NCI-H1105 (cell line): ENCODE results near the gene SPTLC3.

Experiments
- DNase-seq: peaks from one replicate; lab custom pipeline; 2025; lab: John Stamatoyannopoulos, UW

The SPTLC3 gene

GRCh38 chr20:13034115-13034514, 25.3 kb downstream of the SPTLC3 start:
- DNase-seq = no peak

- no peak for DNase-seq
Measured at GRCh38 chr20:13034936-13035335, 26.2 kb downstream of the SPTLC3 start.

- DNase-seq = no peak
Measured at GRCh38 chr20:13035399-13036152, 26.8 kb downstream of the SPTLC3 start.

GRCh38 chr20:13037727-13038126, 29.0 kb downstream of the SPTLC3 start:
- no peak for DNase-seq

GRCh38 chr20:13041574-13042457, 33.0 kb downstream of the SPTLC3 start:
- DNase-seq = no peak

GRCh38 chr20:13042458-13042794, 33.7 kb downstream of the SPTLC3 start:
- DNase-seq = no peak

- DNase-seq = no peak
Measured at GRCh38 chr20:13046409-13046808, 37.6 kb downstream of the SPTLC3 start.

- DNase-seq = no peak
Measured at GRCh38 chr20:13054011-13054410, 45.2 kb downstream of the SPTLC3 start.

- DNase-seq = no peak
Measured at GRCh38 chr20:13058666-13059389, 50.1 kb downstream of the SPTLC3 start.

GRCh38 chr20:13059398-13060136, 50.8 kb downstream of the SPTLC3 start:
- no peak for DNase-seq

- no peak for DNase-seq
Measured at GRCh38 chr20:13060327-13060726, 51.6 kb downstream of the SPTLC3 start.

- DNase-seq = no peak
Measured at GRCh38 chr20:13061381-13061780, 52.6 kb downstream of the SPTLC3 start.

- DNase-seq = no peak
Measured at GRCh38 chr20:13062789-13063188, 54.0 kb downstream of the SPTLC3 start.

- no peak for DNase-seq
Measured at GRCh38 chr20:13068336-13068735, 59.6 kb downstream of the SPTLC3 start.

- no peak for DNase-seq
Measured at GRCh38 chr20:13081877-13082276, 73.1 kb downstream of the SPTLC3 start.

- DNase-seq = no peak
Measured at GRCh38 chr20:13082378-13082777, 73.6 kb downstream of the SPTLC3 start.

- no peak for DNase-seq
Measured at GRCh38 chr20:13085275-13085674, 76.5 kb downstream of the SPTLC3 start.

- no peak for DNase-seq
Measured at GRCh38 chr20:13089950-13090469, 81.2 kb downstream of the SPTLC3 start.

GRCh38 chr20:13092111-13092510, 83.3 kb downstream of the SPTLC3 start:
- no peak for DNase-seq

GRCh38 chr20:13094976-13095375, 86.2 kb downstream of the SPTLC3 start:
- DNase-seq = no peak

GRCh38 chr20:13098720-13099355, 90.1 kb downstream of the SPTLC3 start:
- no peak for DNase-seq
